SU-DHL-6 (cell line): ENCODE measurements around the gene MGAT4A.

ENCODE experiments used
- H2AFZ ChIP-seq: fragments of 200-600 bp; sonication (generic); 2 replicates; pipeline ENCODE4 v1.6.1; 2014; ENCODE audit warnings: low read depth, mild to moderate bottlenecking, moderate library complexity, mixed read lengths, antibody characterized with exemption, low read length; ENCODE audit not compliant: severe bottlenecking
- H3F3A ChIP-seq: fragments of 200-600 bp; shearing (Covaris generic); 2 replicates; pipeline ENCODE4 v1.6.0; 2016; ENCODE audit warnings: antibody characterized with exemption, mild to moderate bottlenecking; ENCODE audit not compliant: insufficient read depth
- H3K27ac ChIP-seq: fragments of 200-600 bp; sonication (generic); 2 replicates; pipeline ENCODE4 v1.5.1; 2016; ENCODE audit warnings: low read depth, mild to moderate bottlenecking, low read length, moderate library complexity, mixed read lengths
- H3K27me3 ChIP-seq: fragments of 200-600 bp; sonication (generic), shearing (Covaris generic); 2 replicates; pipeline ENCODE4 v1.6.0; 2014; ENCODE audit warnings: mild to moderate bottlenecking, low read length
- H3K36me3 ChIP-seq: fragments of 200-600 bp; sonication (generic); 2 replicates; pipeline ENCODE4 v1.6.1; 2014; ENCODE audit warnings: mild to moderate bottlenecking, low read length, mixed read lengths
- H3K4me2 ChIP-seq: fragments of 300-600, 200-600 bp; shearing (Covaris generic), sonication (generic); 2 replicates; pipeline ENCODE4 v1.6.0; 2014; ENCODE audit warnings: low read length, low read depth, mild to moderate bottlenecking; ENCODE audit not compliant: poor library complexity, severe bottlenecking
- H3K4me3 ChIP-seq: fragments of 200-600 bp; sonication (generic); 2 replicates; pipeline ENCODE4 v1.5.1; 2014; ENCODE audit warnings: antibody characterized with exemption, low read length, mild to moderate bottlenecking, mixed read lengths; ENCODE audit not compliant: insufficient read depth, poor library complexity, severe bottlenecking
- H3K79me2 ChIP-seq: fragments of 200-600 bp; sonication (generic); 2 replicates; pipeline ENCODE4 v1.6.1; 2014; ENCODE audit warnings: mild to moderate bottlenecking, low read length, moderate library complexity; ENCODE audit not compliant: insufficient read depth
- H3K9ac ChIP-seq: fragments of 200-600 bp; sonication (generic); 2 replicates; pipeline ENCODE4 v1.7.0; 2014; ENCODE audit warnings: mild to moderate bottlenecking, low read length
- H3K9me2 ChIP-seq: fragments of 200-600 bp; sonication (generic); replicated peaks from 2 replicates; pipeline ENCODE4 v1.6.1; 2014; ENCODE audit warnings: low read length; ENCODE audit not compliant: insufficient read depth
- H3K9me3 ChIP-seq: fragments of 200-600 bp; sonication (generic); 2 replicates; pipeline ENCODE4 v1.6.1; 2014; ENCODE audit warnings: low read length, mixed read lengths; ENCODE audit not compliant: insufficient read depth
- H4K20me1 ChIP-seq: fragments of 200-600 bp; sonication (generic); 2 replicates; pipeline ENCODE4 v1.6.1; 2014; ENCODE audit warnings: low read depth, mild to moderate bottlenecking, antibody characterized with exemption, low read length, moderate library complexity, mixed read lengths
- CTCF ChIP-seq: fragments of 200-600 bp; sonication (generic); IDR thresholded peaks from one replicate; pipeline ENCODE4 v1.5.1; 2017; ENCODE audit warnings: antibody characterized with exemption, mild to moderate bottlenecking, low read length, moderate library complexity; ENCODE audit not compliant: insufficient read depth, poor library complexity, severe bottlenecking
- EZH2phosphoT487 ChIP-seq: fragments of 200-600 bp; sonication (generic), shearing (Covaris generic); conservative IDR thresholded peaks from 2 replicates; pipeline ENCODE4 v1.6.1; 2018; ENCODE audit warnings: mild to moderate bottlenecking, antibody characterized with exemption, low read length, moderate library complexity, mixed read lengths

Gene MGAT4A

GRCh38 chr2:98720286-98720685 is 10.6 kb downstream of the MGAT4A start:
- Histone ChIP-seq H3K9ac (no peak overlapping the region), H3K27me3 (no peaks in the 10 kb centered on the region), H3K36me3 (no peaks in the 10 kb centered on the region), H3K4me3 (no peak overlapping the region), H3K9me2 (no peaks in the 10 kb centered on the region), H2AFZ (no peak overlapping the region), H3K4me2 (no peak overlapping the region), H3F3A (no peaks in the 10 kb centered on the region), H3K27ac (no peak overlapping the region), H3K79me2 (no peaks in the 10 kb centered on the region), H4K20me1 (no peaks in the 10 kb centered on the region), H3K9me3 (no peaks in the 10 kb centered on the region)
- TF ChIP-seq CTCF, result no peak
- TF ChIP-seq EZH2phosphoT487, result no peak

- H3K27ac ChIP-seq, result no peak overlapping the region
- TF ChIP-seq CTCF, result no peak
- TF ChIP-seq EZH2phosphoT487, result no peak
- H3K9me3 ChIP-seq, result no peaks in the 10 kb centered on the region
- H3K27me3 ChIP-seq, result no peaks in the 10 kb centered on the region
- no peaks in the 10 kb centered on the region for H3K79me2 ChIP-seq
- no peaks in the 10 kb centered on the region for H4K20me1 ChIP-seq
- H3F3A ChIP-seq, result no peaks in the 10 kb centered on the region
- no peak overlapping the region for H3K4me3 ChIP-seq
- no peak overlapping the region for H3K9ac ChIP-seq
- H2AFZ ChIP-seq, result no peak overlapping the region
- H3K9me2 ChIP-seq, result no peaks in the 10 kb centered on the region
- H3K4me2 ChIP-seq, result no peak overlapping the region
- no peaks in the 10 kb centered on the region for H3K36me3 ChIP-seq
Observed at GRCh38 chr2:98717621-98718020, 13.3 kb downstream of the MGAT4A start.

GRCh38 chr2:98716786-98717185 is 14.1 kb downstream of the MGAT4A start:
- Histone ChIP-seq H3F3A (no peaks in the 10 kb centered on the region), H2AFZ (no peak overlapping the region), H3K4me3 (no peak overlapping the region), H3K79me2 (no peaks in the 10 kb centered on the region), H3K4me2 (no peak overlapping the region), H3K27me3 (no peaks in the 10 kb centered on the region), H4K20me1 (no peaks in the 10 kb centered on the region), H3K27ac (no peak overlapping the region), H3K9me2 (no peaks in the 10 kb centered on the region), H3K9ac (no peak overlapping the region), H3K9me3 (no peaks in the 10 kb centered on the region), H3K36me3 (no peaks in the 10 kb centered on the region)
- no peak for TF ChIP-seq CTCF
- no peak for TF ChIP-seq EZH2phosphoT487
